ENCODE data around the gene GFOD1.

DNA sequence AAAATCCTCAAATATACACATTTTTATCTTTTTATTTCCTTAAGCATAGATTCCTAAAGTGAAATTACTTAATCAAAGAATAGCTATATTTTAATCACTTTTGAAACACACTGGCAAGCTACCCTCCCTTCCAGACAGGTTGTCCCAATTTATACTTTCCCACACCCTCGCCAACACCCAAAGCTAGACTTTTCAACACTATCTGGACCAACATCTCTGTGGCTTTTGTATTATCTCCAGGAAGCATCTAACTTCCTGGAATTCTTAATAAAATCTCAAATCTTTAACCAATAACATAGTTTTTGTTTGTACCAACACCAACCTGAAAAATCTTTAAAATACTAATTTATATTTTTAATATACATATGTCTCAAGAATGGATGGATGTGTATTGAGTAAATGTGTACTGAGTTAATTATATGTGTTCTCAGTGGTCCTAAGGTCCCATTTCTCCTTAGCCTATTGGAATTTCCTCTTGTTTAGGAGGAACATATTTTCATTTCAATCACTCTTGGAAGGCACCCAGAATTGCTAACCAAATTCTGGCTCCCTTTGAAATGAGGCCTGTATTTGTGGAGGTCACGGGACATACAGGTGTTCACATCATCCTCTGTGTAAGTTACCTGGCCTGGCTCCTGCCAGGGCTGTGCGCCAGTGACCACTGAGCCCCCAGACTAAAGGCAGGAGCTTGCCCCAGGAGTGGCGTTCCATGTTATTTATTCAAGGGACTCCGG lies 17.4 kb upstream of the GFOD1 start:
- TF ChIP-seq PATZ1 (CRISPR knock-in tag; IDR thresholded peaks at IDR 0.05; ENCODE audit: borderline replicate concordance), result no peak
- TF ChIP-seq PPARA (CRISPR knock-in tag; IDR thresholded peaks at IDR 0.05; ENCODE audit: borderline replicate concordance), result no peak
- TF ChIP-seq, protein P1, sequence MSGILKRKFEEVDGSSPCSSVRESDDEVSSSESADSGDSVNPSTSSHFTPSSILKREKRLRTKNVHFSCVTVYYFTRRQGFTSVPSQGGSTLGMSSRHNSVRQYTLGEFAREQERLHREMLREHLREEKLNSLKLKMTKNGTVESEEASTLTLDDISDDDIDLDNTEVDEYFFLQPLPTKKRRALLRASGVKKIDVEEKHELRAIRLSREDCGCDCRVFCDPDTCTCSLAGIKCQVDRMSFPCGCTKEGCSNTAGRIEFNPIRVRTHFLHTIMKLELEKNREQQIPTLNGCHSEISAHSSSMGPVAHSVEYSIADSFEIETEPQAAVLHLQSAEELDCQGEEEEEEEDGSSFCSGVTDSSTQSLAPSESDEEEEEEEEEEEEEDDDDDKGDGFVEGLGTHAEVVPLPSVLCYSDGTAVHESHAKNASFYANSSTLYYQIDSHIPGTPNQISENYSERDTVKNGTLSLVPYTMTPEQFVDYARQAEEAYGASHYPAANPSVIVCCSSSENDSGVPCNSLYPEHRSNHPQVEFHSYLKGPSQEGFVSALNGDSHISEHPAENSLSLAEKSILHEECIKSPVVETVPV (CRISPR knock-in tag; IDR thresholded peaks at IDR 0.05), result no peak
- no peak for TF ChIP-seq CSDC2 (CRISPR knock-in tag; IDR thresholded peaks at IDR 0.05)
- TF ChIP-seq RARB (CRISPR knock-in tag; IDR thresholded peaks at IDR 0.05), result no peak
- TF ChIP-seq TSHZ2 (CRISPR knock-in tag; IDR thresholded peaks at IDR 0.05), result no peak

All from SK-N-SH treated with all-trans-retinoic acid at 6 μM for 48 hours (cell line).